SK-N-SH (cell line): Measurements from ENCODE around the gene CD59. TPM values are rescaled to one million over a fixed set of nuclear protein-coding genes. Genes with fewer than 3 reads are reported as not detected.

Experiments used
- CTCF ChIA-PET: fragments of 300-600, 350-600 bp; formaldehyde crosslinking; extraction: SDS; loops from one replicate; lab custom pipeline; 2021; lab: Yijun Ruan, JAX
- POLR2A ChIA-PET: fragments of 350-600 bp; sonication (Branson Sonifier 250); formaldehyde crosslinking; extraction: SDS; loops from one replicate; lab custom pipeline; 2020; ENCODE audit warnings: antibody characterized with exemption, inconsistent platforms; lab: Yijun Ruan, JAX
- DNase-seq: peaks from one replicate; pipeline ENCODE4 v3.0.0; 2012
- H2AFZ ChIP-seq: fragments of 200-600 bp; sonication (generic); 2 replicates; pipeline ENCODE4 v1.8.1; 2016; ENCODE audit warnings: antibody characterized with exemption, mild to moderate bottlenecking, low read depth
- H3F3A ChIP-seq: fragments of 200-600 bp; sonication (generic); replicated peaks from 2 replicates; pipeline ENCODE3; 2016; ENCODE audit warnings: antibody characterized with exemption, mild to moderate bottlenecking; ENCODE audit not compliant: insufficient read depth
- H3K27ac ChIP-seq, 2 experiments: fragments of 200-500 bp in 1 of 2; fragments of 200-600 bp in 1 of 2; sonication (Bioruptor generic) in 1 of 2; sonication (generic), shearing (Covaris generic) in 1 of 2; 2 replicates each; pipeline versions ENCODE4 v1.5.1 to v1.6.1; 2014 to 2016; ENCODE audit warnings: low read depth in 2 of 2, inconsistent platforms in 1 of 2, low read length in 1 of 2, mild to moderate bottlenecking in 1 of 2, mixed read lengths in 1 of 2
- H3K27me3 ChIP-seq: fragments of 200-600 bp; sonication (generic), shearing (Covaris generic); 2 replicates; pipeline ENCODE4 v1.6.1; 2016; ENCODE audit warnings: mixed run types; ENCODE audit not compliant: insufficient read depth
- H3K36me3 ChIP-seq, 2 experiments: fragments of 200-500 bp in 1 of 2; fragments of 200-600 bp in 1 of 2; sonication (Bioruptor generic) in 1 of 2; sonication (generic) in 1 of 2; replicated peaks in 1 of 2; 2 replicates each; pipeline versions ENCODE3 to v1.5.1; 2014 to 2016; ENCODE audit warnings: low read length in 1 of 2, mild to moderate bottlenecking in 1 of 2; ENCODE audit not compliant: insufficient read depth in 2 of 2, control insufficient read depth in 1 of 2
- H3K4me1 ChIP-seq, 2 experiments: fragments of 200-500 bp in 1 of 2; fragments of 200-600 bp in 1 of 2; sonication (Bioruptor generic) in 1 of 2; sonication (generic), shearing (Covaris generic) in 1 of 2; 2 replicates each; pipeline versions ENCODE4 v1.5.1 to v1.6.1; 2014 to 2016; ENCODE audit warnings: low read depth in 1 of 2, low read length in 1 of 2, mixed run types in 1 of 2; ENCODE audit not compliant: insufficient read depth in 2 of 2, control insufficient read depth in 1 of 2
- H3K4me2 ChIP-seq: fragments of 200-600 bp; sonication (generic), shearing (Covaris generic); 2 replicates; pipeline ENCODE4 v1.6.1; 2017; ENCODE audit warnings: mixed run types
- H3K4me3 ChIP-seq, 2 experiments: fragments of 200-500 bp in 1 of 2; fragments of 200-600 bp in 1 of 2; sonication (Bioruptor generic) in 1 of 2; sonication (generic), shearing (Covaris generic) in 1 of 2; 2 replicates each; pipeline versions ENCODE4 v1.5.1 to v1.8.1; 2014 to 2016; ENCODE audit warnings: low read depth in 2 of 2, inconsistent platforms in 1 of 2, low read length in 1 of 2, mild to moderate bottlenecking in 1 of 2, mixed read lengths in 1 of 2, moderate library complexity in 1 of 2
- H3K79me2 ChIP-seq: fragments of 200-600 bp; sonication (generic); 2 replicates; pipeline ENCODE4 v1.8.1; 2017; ENCODE audit warnings: mild to moderate bottlenecking; ENCODE audit not compliant: insufficient read depth
- H3K9ac ChIP-seq: fragments of 200-600 bp; sonication (generic); 2 replicates; pipeline ENCODE4 v1.6.1; 2017; ENCODE audit warnings: mixed run types
- H3K9me2 ChIP-seq: fragments of 200-600 bp; sonication (generic); 2 replicates; pipeline ENCODE4 v1.6.1; 2017; ENCODE audit warnings: mixed run types
- H3K9me3 ChIP-seq: fragments of 200-600 bp; sonication (generic); 2 replicates; pipeline ENCODE4 v1.6.1; 2017; ENCODE audit warnings: mixed run types, mild to moderate bottlenecking, moderate library complexity
- H4K20me1 ChIP-seq: fragments of 200-600 bp; sonication (generic); 2 replicates; pipeline ENCODE4 v1.6.1; 2017; ENCODE audit warnings: mild to moderate bottlenecking, mixed run types; ENCODE audit not compliant: insufficient read depth
- CHD2 ChIP-seq: fragments of 150-350 bp; IDR thresholded peaks from 2 replicates; pipeline ENCODE4 v1.6.1; 2018; ENCODE audit warnings: low read length; ENCODE audit not compliant: partially characterized antibody
- CTCF ChIP-seq: fragments of 200-600 bp; sonication (generic); IDR thresholded peaks from 2 replicates; pipeline ENCODE4 v1.6.1; 2017; ENCODE audit warnings: antibody characterized with exemption, mild to moderate bottlenecking, moderate library complexity
- EZH2phosphoT487 ChIP-seq: fragments of 200-600 bp; sonication (generic); IDR thresholded peaks from 2 replicates; pipeline ENCODE4 v1.6.1; 2017; ENCODE audit warnings: low read depth, mixed run types, mild to moderate bottlenecking, antibody characterized with exemption, moderate library complexity, borderline replicate concordance
- FOXJ3 ChIP-seq: sonication (generic); formaldehyde crosslinking; IDR thresholded peaks from 2 replicates; pipeline ENCODE4 v1.5.1; 2020; ENCODE audit warnings: mild to moderate bottlenecking, missing genetic modification reagents
- FOXM1 ChIP-seq: IDR thresholded peaks from 2 replicates; pipeline ENCODE4 v1.4.0; 2012; ENCODE audit warnings: low read depth, mild to moderate bottlenecking
- GABPA ChIP-seq: IDR thresholded peaks from 2 replicates; pipeline ENCODE4 v1.4.0; 2012; ENCODE audit warnings: low read depth, mild to moderate bottlenecking
- MAX ChIP-seq: IDR thresholded peaks from 2 replicates; pipeline ENCODE4 v1.4.0; 2012; ENCODE audit warnings: low read depth
- MXI1 ChIP-seq: IDR thresholded peaks from 2 replicates; pipeline ENCODE4 v1.6.1; 2012; ENCODE audit warnings: mild to moderate bottlenecking, low read depth, low read length, improper control_type of control experiment
- NFIC ChIP-seq: IDR thresholded peaks from 2 replicates; pipeline ENCODE4 v1.4.0; 2012; ENCODE audit warnings: borderline replicate concordance
- NRF1 ChIP-seq: IDR thresholded peaks from 2 replicates; pipeline ENCODE4 v1.6.1; 2012; ENCODE audit warnings: low read depth, mild to moderate bottlenecking, low read length
- PBX3 ChIP-seq: IDR thresholded peaks from 2 replicates; pipeline ENCODE4; 2012
- RCOR1 ChIP-seq: fragments of 150-350 bp; IDR thresholded peaks from 2 replicates; pipeline ENCODE4 v1.6.1; 2017; ENCODE audit warnings: antibody characterized with exemption, low read length
- RFX5 ChIP-seq: IDR thresholded peaks from 2 replicates; pipeline ENCODE4 v1.6.1; 2012; ENCODE audit warnings: mild to moderate bottlenecking, improper control_type of control experiment, low read length
- RXRA ChIP-seq: IDR thresholded peaks from 2 replicates; pipeline ENCODE4 v1.4.0; 2012; ENCODE audit warnings: low read depth, mild to moderate bottlenecking, borderline replicate concordance
- SIN3A ChIP-seq: IDR thresholded peaks from 2 replicates; pipeline ENCODE4 v1.6.1; 2012; ENCODE audit warnings: low read depth, mild to moderate bottlenecking, low read length, moderate library complexity, borderline replicate concordance
- SMC3 ChIP-seq: IDR thresholded peaks from 2 replicates; pipeline ENCODE4 v1.6.1; 2012; ENCODE audit warnings: low read depth, low read length, improper control_type of control experiment
- TCF12 ChIP-seq: IDR thresholded peaks from 2 replicates; pipeline ENCODE4 v1.4.0; 2012
- TEAD4 ChIP-seq: IDR thresholded peaks from 2 replicates; pipeline ENCODE4 v1.4.0; 2012; ENCODE audit warnings: mild to moderate bottlenecking, borderline replicate concordance; ENCODE audit not compliant: insufficient read depth
- USF2 ChIP-seq: fragments of 150-350 bp; IDR thresholded peaks from 2 replicates; pipeline ENCODE4 v1.6.1; 2017; ENCODE audit warnings: antibody characterized with exemption, low read length, low read depth, borderline replicate concordance
- YY1 ChIP-seq: IDR thresholded peaks from 2 replicates; pipeline ENCODE4 v1.4.0; 2012; ENCODE audit warnings: low read depth, mild to moderate bottlenecking
- WGBS: methylation state at CpG from one replicate; pipeline ENCODE4 v1.1.6; 2017; ENCODE audit warnings: low lambda C conversion rate; 5-methylcytosine and 5-hydroxymethylcytosine counted together
- polyA plus RNA-seq, 3 experiments: library from polyadenylated mRNA; depleted of rRNA; stranded (reverse); fragments of >200 nt; gene quantifications; 2 replicates each; pipeline ENCODE4 v1.2.3, GENCODE V29; 2012

CD59 gene
- polyA plus RNA-seq, 1 of the 3 experiments (the other 2 are of a cell fraction): 616 TPM

GRCh38 chr11:33777906-33778305 lies 41.7 kb upstream of the CD59 start:
- H3K4me3 ChIP-seq: no peak overlapping the region
- POLR2A ChIA-PET: interaction anchor here (1.6 kb wide), 1 partner anchor 24 kb away, joined by 6 read pairs; no protein-coding TSS in a partner anchor
- CTCF ChIA-PET: interaction anchor here (1.4 to 2.6 kb wide), 3 partner anchors 31 to 51 kb away, joined by 4 to 9 read pairs (median 4); no protein-coding TSS in a partner anchor

GRCh38 chr11:33775832-33776470 lies 39.7 kb upstream of the CD59 start:
- H4K20me1 ChIP-seq: peaks cover 8% of the 10 kb centered on the region
- no peak for DNase-seq
- ChIA-PET POLR2A (no interaction called here), CTCF (interaction anchor here (0.7 to 1.5 kb wide), 3 partner anchors 30 to 33 kb away, joined by 3 to 4 read pairs (median 3); no protein-coding TSS in a partner anchor)
- peaks cover 31 to 47% of the 10 kb centered on the region in 2 experiments; a peak in 3 of 4 replicates for H3K4me1 ChIP-seq
- H3K79me2 ChIP-seq: peaks cover 32% of the 10 kb centered on the region
- no peak overlapping the region for H3K27ac ChIP-seq
- WGBS: 52% methylated on average over 1 of the region's 1 CpG
- no peak overlapping the region for H3K4me3 ChIP-seq
- H3K36me3 ChIP-seq: no peaks in the 10 kb centered on the region
- no peaks in the 10 kb centered on the region for H3K27me3 ChIP-seq
- H3K9me3 ChIP-seq: no peaks in the 10 kb centered on the region
- no peaks in the 10 kb centered on the region for H3F3A ChIP-seq
- H3K9ac ChIP-seq: no peak overlapping the region
- no peak overlapping the region for H3K4me2 ChIP-seq
- no peaks in the 10 kb centered on the region for H3K9me2 ChIP-seq
- 0 out of 2 replicates have a peak overlapping the region, but pooled peaks have one; percentile 97 for H2AFZ ChIP-seq
- TF ChIP-seq YY1: no peak
- TF ChIP-seq GABPA: no peak
- TF ChIP-seq EZH2phosphoT487: no peak
- no peak for TF ChIP-seq NFIC
- no peak for TF ChIP-seq SMC3
- no peak for TF ChIP-seq PBX3
- no peak for TF ChIP-seq TEAD4
- TF ChIP-seq FOXJ3 (CRISPR knock-in tag): no peak
- no peak for TF ChIP-seq CHD2
- no peak for TF ChIP-seq CTCF
- no peak for TF ChIP-seq MXI1
- TF ChIP-seq FOXM1: no peak
- TF ChIP-seq MAX: no peak
- no peak for TF ChIP-seq NRF1
- no peak for TF ChIP-seq RFX5

More at GRCh38 chr11:33777906-33778305, 41.7 kb upstream of the CD59 start:
- Histone ChIP-seq H3K9me2 (no peaks in the 10 kb centered on the region), H3K27me3 (no peaks in the 10 kb centered on the region), H3K9me3 (no peaks in the 10 kb centered on the region), H3K36me3 (no peaks in the 10 kb centered on the region), H4K20me1 (peaks cover 4% of the 10 kb centered on the region), H3K27ac (no peak overlapping the region), H3K4me1 (peaks cover 29 to 41% of the 10 kb centered on the region in 2 experiments; a peak in 3 of 4 replicates), H2AFZ (no peak overlapping the region), H3K4me2 (peak overlapping the region; percentile 57; the same call in 1 of the 2 replicates), H3K9ac (no peak overlapping the region), H3F3A (no peaks in the 10 kb centered on the region), H3K79me2 (peaks cover 12% of the 10 kb centered on the region)
- 91% methylated on average over 9 of the region's 9 CpGs for WGBS
- TF ChIP-seq SIN3A (no peak), RCOR1 (no peak), PBX3 (no peak), RFX5 (no peak), USF2 (no peak), TCF12 (no peak), RXRA (no peak)
- no peak for DNase-seq
